Ovary (tissue), 3 donors: ENCODE measurements around the gene HINT1.

Experiments used
- CTCF ChIP-seq, 3 donors: fragments of 450-650 bp in 2 of 3; fragments of 200-600 bp in 1 of 3; IDR thresholded peaks; one replicate each; pipeline versions ENCODE4 v1.5.1 to v1.8.0; 2016 to 2022; ENCODE audit warnings: antibody characterized with exemption in 3 of 3, mild to moderate bottlenecking in 1 of 3
- EP300 ChIP-seq: sonication (generic); formaldehyde crosslinking; IDR thresholded peaks from one replicate; pipeline ENCODE4 v1.6.1; 2017; ENCODE audit warnings: antibody characterized with exemption
- POLR2A ChIP-seq: fragments of 450-650 bp; IDR thresholded peaks from one replicate; pipeline ENCODE4 v1.6.1; 2017; ENCODE audit warnings: antibody characterized with exemption, mild to moderate bottlenecking, moderate library complexity
- donor health status: DM: no; HTN: no; CAD: no.

GRCh38 chr5:131150408-131150807, 14.6 kb downstream of the HINT1 start:
- no peak for TF ChIP-seq POLR2A
- TF ChIP-seq CTCF (IDR thresholded peaks at IDR 0.05) = no peak
- TF ChIP-seq EP300 = no peak
